ENCODE data around the gene SLC25A36.

DNA sequence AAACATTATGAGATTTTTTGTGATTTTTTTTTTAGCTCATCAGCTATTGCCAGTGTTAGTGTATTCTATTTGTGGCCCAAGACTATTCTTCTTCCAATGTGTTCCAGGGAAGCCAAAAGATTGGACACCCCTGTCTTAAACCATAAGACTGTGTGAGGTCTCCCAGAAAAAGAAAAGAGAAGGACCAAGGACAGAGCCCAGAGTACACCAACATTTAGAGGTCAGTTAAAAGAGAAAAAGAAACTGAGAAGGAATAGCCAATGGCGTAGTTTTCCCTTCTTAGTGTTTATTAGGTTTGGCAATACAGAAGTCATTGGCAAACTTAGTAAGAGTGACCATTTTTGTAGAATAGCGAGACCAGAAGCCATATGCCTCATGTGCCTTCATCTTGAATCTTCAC, 36.1 kb upstream of the SLC25A36 start:
- TF ChIP-seq, protein P1, sequence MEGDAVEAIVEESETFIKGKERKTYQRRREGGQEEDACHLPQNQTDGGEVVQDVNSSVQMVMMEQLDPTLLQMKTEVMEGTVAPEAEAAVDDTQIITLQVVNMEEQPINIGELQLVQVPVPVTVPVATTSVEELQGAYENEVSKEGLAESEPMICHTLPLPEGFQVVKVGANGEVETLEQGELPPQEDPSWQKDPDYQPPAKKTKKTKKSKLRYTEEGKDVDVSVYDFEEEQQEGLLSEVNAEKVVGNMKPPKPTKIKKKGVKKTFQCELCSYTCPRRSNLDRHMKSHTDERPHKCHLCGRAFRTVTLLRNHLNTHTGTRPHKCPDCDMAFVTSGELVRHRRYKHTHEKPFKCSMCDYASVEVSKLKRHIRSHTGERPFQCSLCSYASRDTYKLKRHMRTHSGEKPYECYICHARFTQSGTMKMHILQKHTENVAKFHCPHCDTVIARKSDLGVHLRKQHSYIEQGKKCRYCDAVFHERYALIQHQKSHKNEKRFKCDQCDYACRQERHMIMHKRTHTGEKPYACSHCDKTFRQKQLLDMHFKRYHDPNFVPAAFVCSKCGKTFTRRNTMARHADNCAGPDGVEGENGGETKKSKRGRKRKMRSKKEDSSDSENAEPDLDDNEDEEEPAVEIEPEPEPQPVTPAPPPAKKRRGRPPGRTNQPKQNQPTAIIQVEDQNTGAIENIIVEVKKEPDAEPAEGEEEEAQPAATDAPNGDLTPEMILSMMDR (IDR thresholded peaks at IDR 0.05) = no peak
- no peak for TF ChIP-seq EP300 (IDR thresholded peaks at IDR 0.05)
- TF ChIP-seq POLR2AphosphoS5 (IDR thresholded peaks at IDR 0.05) = no peak
